Parathyroid adenoma (tissue), 2 donors: ENCODE results near the gene UNC5A.

ENCODE experiments used
- H2AFZ ChIP-seq: fragments of 300-600 bp; sonication (generic); one replicate; pipeline ENCODE4 v1.7.0; 2017; ENCODE audit warnings: antibody characterized with exemption, mild to moderate bottlenecking
- H3K27ac ChIP-seq: fragments of 300-600 bp; sonication (generic); one replicate; pipeline ENCODE4 v1.7.0; 2017
- H3K27me3 ChIP-seq: fragments of 300-600 bp; sonication (generic); one replicate; pipeline ENCODE4 v1.7.0; 2017; ENCODE audit warnings: low read length; ENCODE audit not compliant: control insufficient read depth, insufficient read depth
- H3K36me3 ChIP-seq: fragments of 300-600 bp; sonication (generic); one replicate; pipeline ENCODE4 v1.7.0; 2017; ENCODE audit warnings: low read length; ENCODE audit not compliant: control insufficient read depth, insufficient read depth
- H3K4me1 ChIP-seq: fragments of 300-600 bp; sonication (generic); one replicate; pipeline ENCODE4 v1.7.0; 2017; ENCODE audit warnings: control low read depth
- H3K4me2 ChIP-seq: fragments of 300-600 bp; sonication (generic); one replicate; pipeline ENCODE4 v1.7.0; 2017; ENCODE audit warnings: low read length
- H3K4me3 ChIP-seq: fragments of 300-600 bp; sonication (generic); one replicate; pipeline ENCODE4 v1.7.0; 2017; ENCODE audit warnings: low read depth, low read length
- H3K79me2 ChIP-seq: fragments of 300-600 bp; sonication (generic); one replicate; pipeline ENCODE4 v1.7.0; 2017; ENCODE audit warnings: control low read depth
- H3K9ac ChIP-seq: fragments of 300-600 bp; sonication (generic); one replicate; pipeline ENCODE4 v1.7.0; 2017; ENCODE audit warnings: mild to moderate bottlenecking
- H3K9me3 ChIP-seq: fragments of 300-600 bp; sonication (generic); one replicate; pipeline ENCODE4 v1.7.0; 2017; ENCODE audit warnings: low read length; ENCODE audit not compliant: control insufficient read depth
- CTCF ChIP-seq: fragments of 300-600 bp; sonication (generic); IDR thresholded peaks from one replicate; pipeline ENCODE4 v1.7.0; 2017; ENCODE audit warnings: antibody characterized with exemption, mild to moderate bottlenecking
- donor health status: primary hyperparathyroidism.

The UNC5A gene

GRCh38 chr5:176833286-176833685 lies 22.9 kb downstream of the UNC5A start:
- Histone ChIP-seq H2AFZ (no peak overlapping the region), H3K27me3 (no peaks in the 10 kb centered on the region), H3K4me3 (no peak overlapping the region), H3K4me1 (peaks cover 48% of the 10 kb centered on the region), H3K9me3 (no peaks in the 10 kb centered on the region), H3K4me2 (no peak overlapping the region), H3K27ac (no peak overlapping the region), H3K36me3 (no peaks in the 10 kb centered on the region), H3K79me2 (peaks cover 8% of the 10 kb centered on the region), H3K9ac (no peak overlapping the region)
- no peak for TF ChIP-seq CTCF

GRCh38 chr5:176835918-176836317 lies 25.6 kb downstream of the UNC5A start:
- TF ChIP-seq CTCF = no peak
- Histone ChIP-seq H3K27ac (peak overlapping the region; percentile 94), H3K9me3 (no peaks in the 10 kb centered on the region), H3K27me3 (no peaks in the 10 kb centered on the region), H3K9ac (no peak overlapping the region), H3K4me2 (no peak overlapping the region), H3K4me1 (peaks cover 71% of the 10 kb centered on the region), H3K4me3 (no peak overlapping the region), H3K79me2 (peaks cover 7% of the 10 kb centered on the region), H2AFZ (no peak overlapping the region), H3K36me3 (no peaks in the 10 kb centered on the region)

GRCh38 chr5:176836811-176837706 lies 26.7 kb downstream of the UNC5A start:
- H3K36me3 ChIP-seq = no peaks in the 10 kb centered on the region
- H3K27me3 ChIP-seq = no peaks in the 10 kb centered on the region
- H3K4me3 ChIP-seq = no peak overlapping the region
- peaks cover under 1% of the 10 kb centered on the region for H3K79me2 ChIP-seq
- H3K9ac ChIP-seq = no peak overlapping the region
- H3K4me1 ChIP-seq = peaks cover 76% of the 10 kb centered on the region
- H2AFZ ChIP-seq = peak overlapping the region; percentile 48
- H3K9me3 ChIP-seq = no peaks in the 10 kb centered on the region
- H3K27ac ChIP-seq = peak overlapping the region; percentile 94
- TF ChIP-seq CTCF = no peak
- H3K4me2 ChIP-seq = no peak overlapping the region

- no peak for TF ChIP-seq CTCF
- Histone ChIP-seq H2AFZ (no peak overlapping the region), H3K4me1 (peaks cover 76% of the 10 kb centered on the region), H3K27ac (peak overlapping the region; percentile 94), H3K27me3 (no peaks in the 10 kb centered on the region), H3K4me2 (no peak overlapping the region), H3K79me2 (no peaks in the 10 kb centered on the region), H3K36me3 (no peaks in the 10 kb centered on the region), H3K9me3 (no peaks in the 10 kb centered on the region), H3K9ac (no peak overlapping the region), H3K4me3 (no peak overlapping the region)
Observed at GRCh38 chr5:176837707-176838115, 27.4 kb downstream of the UNC5A start.

GRCh38 chr5:176843673-176844072 lies 33.3 kb downstream of the UNC5A start:
- Histone ChIP-seq H3K4me2 (no peak overlapping the region), H3K9ac (no peak overlapping the region), H3K27me3 (peaks cover 5% of the 10 kb centered on the region), H3K27ac (no peak overlapping the region), H3K4me1 (peaks cover 62% of the 10 kb centered on the region), H3K36me3 (no peaks in the 10 kb centered on the region), H3K4me3 (no peak overlapping the region), H3K9me3 (no peaks in the 10 kb centered on the region), H2AFZ (peak overlapping the region; percentile 25), H3K79me2 (no peaks in the 10 kb centered on the region)
- no peak for TF ChIP-seq CTCF
